HG03135 (cell line): ENCODE results near the gene SASH3.
"Not testable (repeated sequence)": the region's sequence is repeated elsewhere in the genome, so short reads cannot be mapped to it uniquely, and the experiment has no call there.

Experiments
- ATAC-seq: cut with Tn5 transposase; IDR thresholded peaks from one replicate; pipeline ENCODE4 v1.9.1; 2021; ENCODE audit warnings: mild to moderate bottlenecking, moderate library complexity; ENCODE audit not compliant: unreplicated experiment

The SASH3 gene

GRCh38 chrX:129779747-129780146 lies at the start of gene SASH3:
SASH3 (plus strand) TSS chrX:129779949; CDS start chrX:129780098, 149 bp downstream.
- ATAC-seq = peak; percentile 25

DNA sequence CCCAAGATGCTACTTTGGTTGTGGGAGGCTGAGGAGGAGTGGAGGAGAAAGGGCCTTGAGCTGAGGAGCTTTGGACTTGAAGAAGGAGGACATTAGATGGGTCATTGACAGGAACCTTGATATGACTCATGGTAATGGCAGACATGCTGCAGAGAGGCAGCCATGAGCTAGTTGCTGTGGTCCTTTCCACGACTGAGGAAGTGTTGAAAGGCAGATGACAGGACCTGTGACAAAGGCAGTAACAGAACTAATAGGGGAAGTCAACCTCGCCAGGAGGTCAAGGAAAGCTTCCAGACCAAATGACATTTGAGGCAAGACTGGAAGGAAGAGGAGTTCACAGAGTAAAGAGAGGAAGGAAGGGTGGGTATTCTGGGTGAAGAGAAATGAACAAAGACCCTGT lies 48.5 kb upstream of the SASH3 start:
- no peak for ATAC-seq

DNA sequence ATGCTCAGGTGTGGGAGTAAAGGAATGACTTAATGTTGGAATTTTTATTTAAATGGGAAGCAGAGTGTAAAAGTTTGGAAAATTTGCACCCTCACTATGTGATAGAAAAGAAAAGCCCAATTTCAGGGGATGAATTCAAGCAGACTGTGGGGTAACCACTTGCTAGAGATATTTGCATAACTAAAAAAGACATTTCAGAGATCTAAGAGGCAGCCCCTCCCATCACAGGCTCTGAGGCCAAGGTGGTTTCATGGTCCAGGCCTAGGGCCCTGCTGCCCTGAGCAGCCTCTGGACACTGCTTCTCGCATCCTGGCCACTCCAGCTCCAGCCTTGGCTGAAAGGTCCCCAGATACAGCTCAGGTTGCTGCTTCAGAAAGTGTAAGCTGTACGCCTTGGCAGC lies 46.9 kb upstream of the SASH3 start:
- ATAC-seq = no peak

DNA sequence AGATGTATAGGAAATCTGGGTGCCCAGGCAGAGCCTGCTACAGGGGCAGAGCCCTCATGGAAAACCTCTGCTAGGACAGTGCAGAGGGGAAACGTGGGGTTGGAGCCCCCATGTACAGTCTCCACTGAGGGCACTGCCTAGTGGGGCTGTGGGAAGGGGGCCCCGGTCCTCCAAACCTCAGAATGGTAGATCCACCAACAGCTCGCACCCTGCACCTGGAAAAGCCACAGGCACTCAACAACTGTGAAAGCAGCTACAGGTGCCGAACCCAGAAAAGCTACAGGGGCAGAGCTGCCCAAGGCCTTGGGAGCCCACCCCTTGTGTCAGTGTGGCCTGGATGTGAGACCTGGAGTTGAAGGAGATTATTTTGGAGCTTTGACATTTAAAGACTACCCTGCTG lies 46.4 kb upstream of the SASH3 start:
- no peak for ATAC-seq

DNA sequence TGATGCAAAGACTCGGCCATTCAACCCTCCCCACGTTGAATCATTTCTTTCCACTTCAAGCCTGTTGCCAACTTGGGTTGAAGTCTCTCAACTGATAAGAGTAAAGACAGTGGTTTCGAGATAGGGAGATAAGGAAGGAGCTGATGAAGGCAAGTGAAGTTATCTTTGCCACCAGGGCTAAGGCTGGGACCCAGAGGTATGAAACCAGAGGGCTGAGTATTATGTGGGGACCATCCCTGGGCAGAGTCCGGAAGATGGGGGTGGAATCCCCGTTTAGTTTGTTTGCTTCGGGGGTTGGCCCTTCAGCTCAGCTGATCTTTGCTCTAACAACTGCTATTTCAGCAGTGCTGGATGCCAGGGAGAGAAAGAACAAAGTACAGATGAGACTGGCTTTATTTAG lies 43.3 kb upstream of the SASH3 start:
- ATAC-seq = no peak

DNA sequence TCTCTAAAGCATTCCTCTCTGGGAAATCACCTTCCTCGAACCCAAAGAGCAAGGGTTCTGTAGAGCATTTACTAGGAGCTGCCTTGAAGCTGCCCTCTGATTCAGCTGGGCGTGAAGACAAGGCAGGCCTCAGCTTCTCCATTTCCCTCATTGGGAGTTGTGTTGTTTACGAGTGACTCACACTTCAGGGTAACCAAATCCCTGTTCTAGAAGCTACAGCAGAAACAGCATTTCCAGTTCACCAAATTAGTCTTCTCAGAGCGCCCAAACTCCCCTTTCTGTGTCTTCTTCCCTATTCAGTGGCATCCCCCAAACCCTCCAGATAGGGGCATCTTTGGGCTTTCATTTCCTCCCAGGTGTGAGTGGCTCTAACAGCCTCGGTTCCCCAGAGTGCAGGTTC lies 41.8 kb upstream of the SASH3 start:
- ATAC-seq = no peak

DNA sequence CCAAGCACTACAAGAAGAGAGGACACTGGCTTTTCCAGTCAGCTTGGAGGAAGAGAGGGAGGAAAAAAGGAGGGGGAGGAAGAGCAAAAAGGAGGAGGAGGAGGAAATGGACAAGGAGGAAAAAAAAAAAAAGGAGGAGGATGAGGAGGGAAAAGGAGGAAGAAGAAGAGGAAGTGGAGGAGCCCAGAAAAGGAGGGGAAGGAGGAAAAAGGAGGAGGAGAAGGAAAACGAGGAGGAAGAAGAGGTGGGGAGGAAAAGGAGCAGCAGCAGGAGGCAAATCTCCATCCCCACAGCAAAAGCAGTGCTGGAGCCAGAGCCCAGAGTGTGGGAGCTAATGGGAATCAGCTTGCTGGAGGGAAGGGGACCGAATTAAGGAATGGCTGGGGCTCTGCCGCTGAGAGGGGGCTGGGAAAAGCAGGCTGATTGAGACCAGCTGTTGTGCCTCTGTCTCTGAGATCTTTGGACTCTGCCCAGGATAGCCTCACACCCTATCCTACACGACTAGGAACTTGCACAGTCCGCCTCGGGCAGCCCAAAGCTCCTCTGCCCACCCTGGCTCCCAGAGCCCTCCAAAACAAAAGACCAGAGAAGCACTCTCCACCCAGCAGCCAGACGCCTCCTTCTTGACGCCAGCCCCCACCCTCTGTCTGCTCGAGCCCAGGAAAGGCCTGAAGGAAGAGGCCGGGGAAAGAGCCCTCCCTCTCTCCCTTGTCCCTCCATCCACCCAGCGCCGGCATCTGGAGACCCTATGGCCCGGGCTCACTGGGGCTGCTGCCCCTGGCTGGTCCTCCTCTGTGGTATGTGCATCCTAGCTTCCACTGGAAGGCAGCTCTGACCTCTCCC lies 41.1 kb upstream of the SASH3 start, which contains the start of gene XPNPEP2:
Gene XPNPEP2 (plus strand): TSS at position 514 of the 843 bp plus-strand sequence. CDS start 235 bp downstream, at position 749.
- no peak for ATAC-seq

DNA sequence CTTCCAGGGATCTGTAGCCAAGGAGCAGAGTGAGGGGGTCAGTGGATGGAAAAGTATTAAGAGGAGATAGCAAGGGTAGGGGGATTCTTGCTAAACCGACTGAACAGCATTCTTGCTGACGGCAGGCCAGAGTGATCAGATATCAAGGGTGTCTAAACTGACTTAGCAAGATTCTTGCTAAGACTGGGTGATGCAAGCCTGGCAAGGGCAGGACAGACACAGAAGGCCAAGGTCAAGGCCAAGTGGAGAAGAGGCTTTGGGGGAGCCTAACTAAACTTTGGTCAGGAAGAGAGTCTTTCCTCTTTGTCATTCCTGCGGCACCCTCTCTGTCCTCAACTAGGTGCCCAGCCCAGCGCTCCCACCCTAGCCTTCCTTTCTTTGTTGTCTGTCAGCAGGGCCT lies 40.2 kb upstream of the SASH3 start:
- ATAC-seq = no peak

GRCh38 chrX:129741880-129742758 lies 37.6 kb upstream of the SASH3 start:
- ATAC-seq = no peak

DNA sequence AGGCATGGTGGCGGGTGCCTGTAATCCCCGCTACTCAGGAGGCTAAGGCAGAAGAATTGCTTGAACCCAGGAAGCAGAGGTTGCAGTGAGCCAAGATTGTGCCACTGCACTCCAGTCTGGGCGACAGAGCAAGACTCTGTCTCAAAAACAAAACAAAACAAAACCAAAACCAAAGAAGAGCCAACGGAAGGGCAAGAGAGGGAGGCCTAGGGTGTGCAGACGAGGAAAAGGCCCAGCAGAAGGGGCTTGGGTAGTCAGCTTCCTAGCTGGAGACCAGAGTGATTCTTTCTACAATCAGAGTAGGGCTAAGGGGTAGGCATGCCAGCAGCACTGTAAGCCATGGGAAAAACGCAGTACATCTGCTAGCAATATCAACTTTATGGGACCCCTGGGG lies 37.0 kb upstream of the SASH3 start:
- not testable (repeated sequence) for ATAC-seq

GRCh38 chrX:129743821-129744220 lies 35.9 kb upstream of the SASH3 start:
- no peak for ATAC-seq

DNA sequence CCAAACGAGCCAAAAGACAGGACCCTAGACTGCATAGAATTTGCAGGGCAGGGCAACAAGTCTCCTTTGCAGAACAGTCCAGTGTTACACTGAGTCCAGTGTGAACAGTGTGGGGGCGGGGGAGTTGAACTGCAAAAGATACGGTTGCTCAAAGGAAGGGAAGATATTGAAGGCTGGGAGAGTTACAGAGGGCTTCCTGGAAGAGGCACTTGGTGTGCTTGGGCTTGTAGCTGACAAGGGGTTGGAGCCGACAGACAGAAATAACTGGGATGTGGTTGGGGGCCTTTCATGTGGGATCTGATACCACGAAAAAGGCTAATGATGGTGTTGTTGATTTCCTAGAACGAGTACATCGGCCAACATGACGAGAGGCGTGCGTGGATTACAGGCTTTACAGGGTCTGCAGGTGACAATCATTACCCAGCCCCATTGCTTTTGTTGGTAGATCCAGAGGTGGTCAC lies 34.9 kb upstream of the SASH3 start:
- ATAC-seq = no peak

DNA sequence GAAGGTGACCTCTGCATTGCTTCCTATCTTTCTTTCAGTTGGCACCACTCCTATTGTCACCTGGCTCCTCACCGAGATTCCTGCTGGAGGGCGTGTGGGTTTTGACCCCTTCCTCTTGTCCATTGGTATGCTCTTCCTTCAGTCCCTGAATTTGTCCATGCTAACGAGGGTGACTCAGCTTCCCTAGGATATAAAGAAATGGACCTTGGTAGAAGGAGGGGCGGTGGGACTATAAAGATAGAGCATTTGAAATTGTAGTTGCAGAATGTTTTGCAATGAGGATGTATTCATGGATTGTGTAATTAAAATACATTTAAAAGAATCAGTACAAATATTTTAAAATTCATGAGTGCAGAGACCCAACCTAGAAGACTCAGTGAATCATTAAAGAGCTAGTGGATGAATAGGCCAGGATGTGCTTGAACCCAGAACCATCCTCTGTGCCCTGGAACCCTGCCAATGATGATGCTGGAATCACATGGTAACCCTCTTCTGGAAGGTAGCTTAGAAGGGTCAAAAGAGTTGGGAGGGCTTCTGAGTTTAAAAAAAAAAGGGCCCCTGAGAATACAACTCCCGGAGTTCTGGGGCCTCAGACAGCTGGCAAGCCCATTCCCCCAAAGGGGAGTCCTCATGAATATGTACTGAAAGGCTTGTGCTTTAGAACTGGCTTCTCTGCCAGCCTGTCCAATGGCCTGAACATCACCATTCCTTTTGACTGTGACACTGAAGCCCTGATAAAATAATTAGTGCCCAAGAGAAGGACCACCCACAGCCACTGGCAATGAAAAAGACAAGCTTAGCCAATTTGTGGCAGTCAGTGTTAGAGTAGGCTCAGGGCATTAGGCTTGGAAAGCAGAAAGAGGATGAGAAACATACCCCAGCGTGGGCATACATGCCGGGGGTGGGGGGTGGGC lies 32.9 kb upstream of the SASH3 start:
- no peak for ATAC-seq

- no peak for ATAC-seq
Measured at GRCh38 chrX:129747533-129747932, 32.2 kb upstream of the SASH3 start.

DNA sequence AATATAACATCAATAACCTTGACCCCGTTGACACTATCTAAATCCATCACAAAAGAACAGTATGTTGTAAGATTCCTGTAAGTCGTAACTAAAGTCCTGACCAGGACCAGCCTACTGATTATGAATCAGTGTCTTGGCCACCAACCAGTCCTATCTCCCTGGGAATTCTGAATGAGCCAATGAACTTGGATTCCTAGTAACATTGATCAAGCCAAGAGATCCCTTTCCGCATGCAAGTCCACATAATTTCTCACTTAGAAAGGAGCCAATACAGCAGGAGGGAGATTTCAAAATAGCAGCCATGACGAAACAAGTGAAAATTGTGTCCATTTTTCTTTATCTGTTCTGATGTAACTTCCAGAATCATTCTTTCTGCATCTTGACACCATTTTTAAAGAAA lies 31.4 kb upstream of the SASH3 start:
- no peak for ATAC-seq

DNA sequence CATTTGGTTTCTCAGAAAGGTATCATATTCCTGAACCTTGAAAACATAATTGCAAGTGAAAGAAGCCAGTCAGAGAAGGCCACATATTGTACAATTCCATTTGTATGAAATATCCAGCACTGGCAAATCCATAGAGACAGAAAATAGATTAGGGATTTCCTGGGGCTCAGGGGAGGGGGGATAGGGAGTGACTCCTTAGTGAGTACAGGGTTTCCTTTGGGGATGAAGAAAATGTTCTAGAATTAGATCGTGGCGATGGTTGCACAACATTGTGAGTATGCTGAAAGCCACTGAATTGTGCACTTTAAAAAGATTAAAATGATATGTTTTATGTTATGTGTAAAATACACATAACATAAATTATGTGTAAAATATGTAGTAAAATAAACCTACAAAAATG lies 30.7 kb upstream of the SASH3 start:
- no peak for ATAC-seq

DNA sequence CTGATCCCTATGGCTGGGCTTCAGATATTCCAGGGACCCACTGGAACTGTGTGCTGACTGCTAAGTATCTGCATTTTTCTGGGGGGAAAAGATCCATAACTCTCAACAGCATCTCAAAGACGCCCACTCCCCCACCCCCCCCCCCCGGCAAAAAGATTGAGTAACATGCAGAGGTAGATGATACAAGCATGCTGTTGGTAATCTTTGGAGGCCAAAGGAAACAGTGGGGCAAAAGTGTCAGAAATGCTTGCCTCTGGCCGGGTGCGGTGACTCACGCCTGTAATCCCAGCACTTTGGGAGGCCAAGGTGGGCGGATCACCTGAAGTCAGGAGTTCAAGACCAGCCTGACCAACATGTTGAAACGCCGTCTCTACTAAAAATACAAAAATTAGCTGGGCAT lies 28.8 kb upstream of the SASH3 start:
- ATAC-seq = no peak

- ATAC-seq = no peak
Measured at GRCh38 chrX:129754056-129755024, 25.4 kb upstream of the SASH3 start.

DNA sequence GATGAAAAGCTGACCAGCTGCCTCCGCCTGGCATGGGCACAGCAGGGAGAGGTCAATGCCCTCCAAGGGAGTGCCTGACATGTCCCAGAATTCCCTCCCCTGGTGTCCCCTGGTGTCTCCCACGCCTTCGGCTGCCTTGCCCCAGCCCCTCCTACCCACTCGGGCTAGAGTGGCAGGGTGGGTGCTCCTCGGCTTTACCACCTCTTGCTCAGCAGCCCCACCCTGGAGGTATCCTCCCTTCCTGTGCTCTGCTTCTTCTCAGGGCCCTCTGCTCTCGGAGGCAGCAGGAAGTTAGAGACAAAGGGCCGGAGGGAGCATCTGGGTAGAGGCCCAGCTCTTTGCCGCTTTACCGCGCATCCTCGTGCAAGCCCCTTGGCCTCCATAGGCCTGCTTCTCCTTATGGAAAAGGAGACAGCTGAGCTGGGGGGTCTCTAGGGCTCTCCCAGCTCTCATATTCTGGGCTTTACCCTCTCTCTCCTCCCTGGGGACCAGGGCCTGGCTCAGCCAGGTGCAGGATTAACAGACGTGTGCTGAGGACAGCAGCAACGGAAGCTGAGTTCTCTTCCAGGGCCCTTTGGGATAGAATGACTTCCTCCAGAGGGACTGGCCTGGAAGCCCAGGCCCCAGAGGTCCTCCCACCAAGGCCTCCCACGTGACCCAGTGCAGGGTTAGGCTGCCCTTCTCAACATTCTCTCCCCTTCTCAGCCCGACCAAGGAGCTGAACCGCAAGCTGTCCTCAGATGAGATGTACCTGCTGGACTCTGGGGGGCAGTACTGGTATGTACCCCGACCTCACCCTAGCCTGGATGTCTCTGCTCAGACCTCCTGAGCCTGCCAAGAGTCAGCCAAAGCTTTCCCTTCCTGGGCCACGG lies 23.7 kb upstream of the SASH3 start:
- ATAC-seq = no peak
